ENCODE measurements around the gene PCDHA13. TPM values are rescaled to one million over a fixed set of nuclear protein-coding genes. Genes with fewer than 3 reads are reported as not detected.
"Not testable (repeated sequence)": the region's sequence is repeated elsewhere in the genome, so short reads cannot be mapped to it uniquely, and the experiment has no call there.

Gene PCDHA13
- total RNA-seq, result 10 to 100 TPM in 2 of 8 experiments, 1 to 10 TPM in 3, under 1 TPM in 2, not detected in 1; 0.21 to 13.2 (median 2.3) TPM

- H3K4me3 ChIP-seq, result peak within 1 kb of the TSS in 3 of 5 donors; percentile 29 to 59 (median 49)
- 2 to 93% (median 60%) methylated on average over 1 to 18 of the region's 35 CpGs; no CpG with 5 or more reads in 1 of the 10 experiments for WGBS, 10 experiments
- in situ Hi-C loops (cut with MboI; ENCODE audit: low pct_unique_long_range_greater_than_20kb in 2 of 9, low sequenced_read_pairs in 9 of 9, unreplicated experiment in 9 of 9), result loop anchor here in 1 of 9 experiments (25.0 kb wide), 1 partner anchor 155 kb away; no protein-coding TSS in a partner anchor
- H3K4me1 ChIP-seq (replicated peaks in 1 of 2), result no peaks in the 10 kb centered on the region
- ATAC-seq (replicated peaks in 6 of 8), result peak in 4 of 8 experiments; percentile 25 to 82 (median 54)
- H3K27ac ChIP-seq, result peak within 1 kb of the TSS in 1 of 2 donors; percentile 62
Observed at GRCh38 chr5:140881889-140882590, at the start of gene PCDHA13. Gene PCDHA13 (plus strand): TSS chr5:140882124. CDS start chr5:140882269, 145 bp downstream.

GRCh38 chr5:140833993-140834392 lies 47.9 kb upstream of the PCDHA13 start, which contains the start of gene PCDHA7:
Gene PCDHA7 (plus strand): TSS chr5:140834269. CDS start chr5:140834384, 115 bp downstream.
- no peak within 1 kb of the TSS for H3K27ac ChIP-seq
- in situ Hi-C loops (cut with MboI; ENCODE audit: low pct_unique_long_range_greater_than_20kb in 2 of 9, low sequenced_read_pairs in 9 of 9, unreplicated experiment in 9 of 9), result no loop called here
- WGBS, 10 experiments, result 8 to 100% (median 70%) methylated on average over 1 to 8 of the region's 8 CpGs
- H3K4me3 ChIP-seq, result no peak within 1 kb of the TSS
- no peaks in the 10 kb centered on the region for H3K4me1 ChIP-seq (replicated peaks in 1 of 2)
- no peak for ATAC-seq (replicated peaks in 6 of 8)

- not testable (repeated sequence) for H3K4me3 ChIP-seq; ATAC-seq (replicated peaks in 6 of 8)
- WGBS, 10 experiments, result 29 to 100% (median 88%) methylated on average over 1 to 10 of the region's 38 CpGs; no CpG with 5 or more reads in 6 of the 10 experiments
Observed at GRCh38 chr5:140834439-140835008, 47.4 kb upstream of the PCDHA13 start.

GRCh38 chr5:140835622-140836510 lies 46.1 kb upstream of the PCDHA13 start:
- WGBS, 10 experiments, result 40 to 100% (median 95%) methylated on average over 3 to 39 of the region's 103 CpGs; no CpG with 5 or more reads in 1 of the 10 experiments
- in situ Hi-C loops (cut with MboI; ENCODE audit: low pct_unique_long_range_greater_than_20kb in 2 of 9, low sequenced_read_pairs in 9 of 9, unreplicated experiment in 9 of 9), result no loop called here
- no peak for ATAC-seq (replicated peaks in 6 of 8)
- Histone ChIP-seq H3K4me3 (no peak overlapping the region), H3K4me1 (replicated peaks in 1 of 2) (no peaks in the 10 kb centered on the region), H3K27ac (no peak overlapping the region)

More at GRCh38 chr5:140834439-140835008, 47.4 kb upstream of the PCDHA13 start:
- H3K4me1 ChIP-seq (replicated peaks in 1 of 2); in situ Hi-C loops (cut with MboI; ENCODE audit: low pct_unique_long_range_greater_than_20kb in 2 of 9, low sequenced_read_pairs in 9 of 9, unreplicated experiment in 9 of 9); H3K27ac ChIP-seq: not testable (repeated sequence)

GRCh38 chr5:140840978-140841962 lies 40.7 kb upstream of the PCDHA13 start, which contains the start of gene PCDHA8:
Gene PCDHA8 (plus strand): TSS chr5:140841187. CDS start chr5:140841322, 135 bp downstream.
- in situ Hi-C loops (cut with MboI; ENCODE audit: low pct_unique_long_range_greater_than_20kb in 2 of 9, low sequenced_read_pairs in 9 of 9, unreplicated experiment in 9 of 9), result no loop called here
- WGBS, 10 experiments, result 7 to 92% (median 77%) methylated on average over 2 to 15 of the region's 47 CpGs
- H3K4me1 ChIP-seq (replicated peaks in 1 of 2), result no peaks in the 10 kb centered on the region
- no peak within 1 kb of the TSS for H3K27ac ChIP-seq
- H3K4me3 ChIP-seq, result no peak within 1 kb of the TSS
- ATAC-seq (replicated peaks in 6 of 8), result no peak

- 20 to 96% (median 85%) methylated on average over 1 to 15 of the region's 87 CpGs; no CpG with 5 or more reads in 3 of the 10 experiments for WGBS, 10 experiments
- ATAC-seq (replicated peaks in 6 of 8), result no peak
- no peak overlapping the region for H3K4me3 ChIP-seq
- no peak overlapping the region for H3K27ac ChIP-seq
- no peaks in the 10 kb centered on the region for H3K4me1 ChIP-seq (replicated peaks in 1 of 2)
- in situ Hi-C loops (cut with MboI; ENCODE audit: low pct_unique_long_range_greater_than_20kb in 2 of 9, low sequenced_read_pairs in 9 of 9, unreplicated experiment in 9 of 9), result no loop called here
Observed at GRCh38 chr5:140842798-140843733, 38.9 kb upstream of the PCDHA13 start.

- H3K27ac ChIP-seq; H3K4me1 ChIP-seq (replicated peaks in 1 of 2); H3K4me3 ChIP-seq; in situ Hi-C loops (cut with MboI; ENCODE audit: low pct_unique_long_range_greater_than_20kb in 2 of 9, low sequenced_read_pairs in 9 of 9, unreplicated experiment in 9 of 9): not testable (repeated sequence)
- peak in 1 of 8 experiments; percentile 41 for ATAC-seq (replicated peaks in 6 of 8)
- 3 to 96% (median 74%) methylated on average over 4 to 17 of the region's 48 CpGs; no CpG with 5 or more reads in 1 of the 10 experiments for WGBS, 10 experiments
Observed at GRCh38 chr5:140848139-140849102, 33.5 kb upstream of the PCDHA13 start, which contains the start of gene PCDHA9. Gene PCDHA9 (plus strand): TSS chr5:140848382. CDS start chr5:140848496, 114 bp downstream.

- ATAC-seq (replicated peaks in 6 of 8); H3K4me3 ChIP-seq; H3K27ac ChIP-seq; H3K4me1 ChIP-seq (replicated peaks in 1 of 2): not testable (repeated sequence)
- 75 to 99% (median 90%) methylated on average over 1 to 32 of the region's 101 CpGs; no CpG with 5 or more reads in 3 of the 10 experiments for WGBS, 10 experiments
- in situ Hi-C loops (cut with MboI; ENCODE audit: low pct_unique_long_range_greater_than_20kb in 2 of 9, low sequenced_read_pairs in 9 of 9, unreplicated experiment in 9 of 9), result loop anchor here in 1 of 9 experiments (25.0 kb wide), 1 partner anchor 187 kb away; no protein-coding TSS in a partner anchor
Observed at GRCh38 chr5:140849831-140850634, 31.9 kb upstream of the PCDHA13 start.

GRCh38 chr5:140855772-140856674 lies 25.9 kb upstream of the PCDHA13 start, which contains the start of gene PCDHA10:
Gene PCDHA10 (plus strand): TSS chr5:140855897. CDS start chr5:140856049, 152 bp downstream.
- WGBS, 10 experiments, result 10 to 89% (median 54%) methylated on average over 2 to 19 of the region's 44 CpGs
- Histone ChIP-seq H3K27ac (no peak within 1 kb of the TSS), H3K4me3 (peak within 1 kb of the TSS in 1 of 5 donors; percentile 6), H3K4me1 (replicated peaks in 1 of 2) (no peaks in the 10 kb centered on the region)
- in situ Hi-C loops (cut with MboI; ENCODE audit: low pct_unique_long_range_greater_than_20kb in 2 of 9, low sequenced_read_pairs in 9 of 9, unreplicated experiment in 9 of 9), result loop anchor here in 1 of 9 experiments (25.0 kb wide), 1 partner anchor 181 kb away; no protein-coding TSS in a partner anchor
- peak in 1 of 8 experiments; percentile 43 for ATAC-seq (replicated peaks in 6 of 8)

Data from motor neuron (in vitro differentiated cells).